Right kidney (tissue), 1 donor: ENCODE data around the gene FOS.
"Not testable (repeated sequence)": the region's sequence is repeated elsewhere in the genome, so short reads cannot be mapped to it uniquely, and the experiment has no call there.

Source experiments
- DNase-seq: peaks from one replicate; pipeline ENCODE4 v3.0.0-alpha.2; 2016

The FOS gene

DNA sequence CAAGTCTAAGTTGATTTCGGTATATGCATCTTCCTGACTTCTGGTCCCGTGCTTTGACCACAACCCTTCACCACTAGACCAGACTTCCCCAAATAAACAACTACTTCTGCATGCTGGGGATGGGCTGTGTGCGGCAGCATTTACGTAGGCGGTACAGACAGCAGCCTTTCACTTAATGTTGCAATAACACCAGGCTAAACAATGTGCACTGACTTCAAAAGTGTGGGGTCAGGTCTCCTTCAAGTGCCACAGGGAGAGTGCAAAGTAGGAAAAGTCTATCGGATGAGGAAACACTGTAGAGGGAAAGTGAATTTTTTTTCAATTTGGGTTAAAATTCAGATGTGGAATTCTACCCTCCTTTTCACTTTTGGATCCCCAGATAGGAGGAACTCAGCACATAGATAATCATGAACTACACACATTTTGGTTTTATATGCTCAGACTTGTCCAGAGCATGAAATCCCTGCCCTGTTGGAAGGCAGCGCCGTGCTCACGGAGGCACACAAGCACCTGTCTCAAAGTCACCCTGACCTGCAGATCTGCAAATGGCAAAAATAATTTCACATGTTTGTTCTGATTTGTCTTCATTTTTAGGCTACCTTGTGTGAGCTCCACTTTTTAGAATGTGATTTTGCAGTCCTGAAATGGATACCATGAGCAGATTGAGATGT lies 3.6 kb upstream of the FOS start:
- no peak for DNase-seq

- DNase-seq, result no peak
Observed at GRCh38 chr14:75275598-75275997, 3.0 kb upstream of the FOS start.

- peak; percentile 88 for DNase-seq
Observed at GRCh38 chr14:75277008-75277814, 1.4 kb upstream of the FOS start.

- peak; percentile 73 for DNase-seq
Observed at GRCh38 chr14:75277815-75278421, 710 bp upstream of the FOS start.

GRCh38 chr14:75279153-75279762 lies 630 bp downstream of the FOS start:
- peak; percentile 79 for DNase-seq

DNA sequence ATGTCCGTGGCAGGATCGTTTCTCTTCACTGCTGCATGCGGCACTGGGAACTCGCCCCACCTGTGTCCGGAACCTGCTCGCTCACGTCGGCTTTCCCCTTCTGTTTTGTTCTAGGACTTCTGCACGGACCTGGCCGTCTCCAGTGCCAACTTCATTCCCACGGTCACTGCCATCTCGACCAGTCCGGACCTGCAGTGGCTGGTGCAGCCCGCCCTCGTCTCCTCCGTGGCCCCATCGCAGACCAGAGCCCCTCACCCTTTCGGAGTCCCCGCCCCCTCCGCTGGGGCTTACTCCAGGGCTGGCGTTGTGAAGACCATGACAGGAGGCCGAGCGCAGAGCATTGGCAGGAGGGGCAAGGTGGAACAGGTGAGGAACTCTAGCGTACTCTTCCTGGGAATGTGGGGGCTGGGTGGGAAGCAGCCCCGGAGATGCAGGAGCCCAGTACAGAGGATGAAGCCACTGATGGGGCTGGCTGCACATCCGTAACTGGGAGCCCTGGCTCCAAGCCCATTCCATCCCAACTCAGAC lies 1.2 kb downstream of the FOS start:
- no peak for DNase-seq

- no peak for DNase-seq
Observed at GRCh38 chr14:75280291-75280830, 1.7 kb downstream of the FOS start.

GRCh38 chr14:75280831-75281653 lies 2.4 kb downstream of the FOS start:
- DNase-seq, result no peak

DNA sequence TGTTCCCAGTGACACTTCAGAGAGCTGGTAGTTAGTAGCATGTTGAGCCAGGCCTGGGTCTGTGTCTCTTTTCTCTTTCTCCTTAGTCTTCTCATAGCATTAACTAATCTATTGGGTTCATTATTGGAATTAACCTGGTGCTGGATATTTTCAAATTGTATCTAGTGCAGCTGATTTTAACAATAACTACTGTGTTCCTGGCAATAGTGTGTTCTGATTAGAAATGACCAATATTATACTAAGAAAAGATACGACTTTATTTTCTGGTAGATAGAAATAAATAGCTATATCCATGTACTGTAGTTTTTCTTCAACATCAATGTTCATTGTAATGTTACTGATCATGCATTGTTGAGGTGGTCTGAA lies 3.0 kb downstream of the FOS start:
- DNase-seq, result no peak

GRCh38 chr14:75282170-75282554 lies 3.5 kb downstream of the FOS start:
- no peak for DNase-seq

- DNase-seq, result not testable (repeated sequence)
Observed at GRCh38 chr14:75282555-75283161, 4.0 kb downstream of the FOS start.

DNA sequence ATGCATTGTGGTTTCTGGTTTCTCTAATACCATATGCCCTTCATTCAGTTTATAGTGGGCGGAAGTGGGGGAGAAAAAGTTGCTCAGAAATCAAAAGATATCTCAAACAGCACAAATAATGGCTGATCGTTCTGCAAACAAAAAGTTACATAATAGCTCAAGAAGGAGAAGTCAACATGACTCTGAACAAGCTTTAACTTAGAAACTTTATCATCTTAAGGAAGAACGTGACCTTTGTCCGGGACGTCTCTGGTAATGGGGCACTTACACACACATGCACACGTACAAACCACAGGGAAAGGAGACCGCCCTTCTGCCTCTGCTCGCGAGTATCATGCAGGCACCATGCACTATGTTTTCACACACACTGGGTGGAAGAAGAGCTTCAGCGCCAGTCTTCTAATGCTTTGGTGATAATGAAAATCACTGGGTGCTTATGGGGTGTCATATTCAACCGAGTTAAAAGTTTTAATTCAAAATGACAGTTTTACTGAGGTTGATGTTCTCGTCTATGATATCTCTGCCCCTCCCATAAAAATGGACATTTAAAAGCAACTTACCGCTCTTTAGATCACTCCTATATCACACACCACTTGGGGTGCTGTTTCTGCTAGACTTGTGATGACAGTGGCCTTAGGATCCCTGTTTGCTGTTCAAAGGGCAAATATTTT lies 4.7 kb downstream of the FOS start:
- no peak for DNase-seq

DNA sequence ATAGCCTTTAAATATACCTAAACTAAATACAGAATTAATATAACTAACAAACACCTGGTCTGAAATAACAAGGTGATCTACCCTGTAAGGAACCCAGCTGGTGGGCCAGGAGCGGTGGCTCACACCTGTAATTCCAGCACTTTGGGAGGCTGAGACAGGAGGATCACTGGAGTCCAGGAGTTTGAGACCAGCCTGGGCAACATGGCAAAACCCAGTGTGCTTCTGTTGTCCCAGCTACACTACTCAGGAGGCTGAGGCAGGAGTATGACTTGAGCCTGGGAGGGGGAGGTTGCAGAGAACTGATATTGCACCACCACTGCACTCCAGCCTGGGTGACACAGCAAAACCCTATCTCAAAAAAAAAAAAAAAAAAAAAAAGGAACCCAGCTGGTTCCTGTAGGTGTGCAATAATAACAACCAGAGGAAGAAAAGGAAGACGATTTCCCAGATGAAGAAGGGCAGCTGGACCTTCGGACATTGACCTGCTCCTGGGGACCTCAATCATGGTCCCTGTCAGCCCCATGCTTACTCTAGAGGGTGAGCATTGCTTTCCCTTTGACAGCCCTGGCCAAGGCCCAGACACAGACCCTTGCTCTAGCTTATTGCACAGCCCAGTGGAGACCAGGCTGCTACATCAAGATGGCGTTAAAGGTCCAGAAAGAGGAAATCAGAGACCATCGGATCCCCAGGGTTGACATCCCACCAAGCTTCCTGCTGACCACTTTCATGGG lies 5.4 kb downstream of the FOS start:
- no peak for DNase-seq

- DNase-seq, result no peak
Observed at GRCh38 chr14:75285331-75285730, 6.7 kb downstream of the FOS start.

GRCh38 chr14:75286313-75286712 lies 7.7 kb downstream of the FOS start:
- DNase-seq, result no peak

DNA sequence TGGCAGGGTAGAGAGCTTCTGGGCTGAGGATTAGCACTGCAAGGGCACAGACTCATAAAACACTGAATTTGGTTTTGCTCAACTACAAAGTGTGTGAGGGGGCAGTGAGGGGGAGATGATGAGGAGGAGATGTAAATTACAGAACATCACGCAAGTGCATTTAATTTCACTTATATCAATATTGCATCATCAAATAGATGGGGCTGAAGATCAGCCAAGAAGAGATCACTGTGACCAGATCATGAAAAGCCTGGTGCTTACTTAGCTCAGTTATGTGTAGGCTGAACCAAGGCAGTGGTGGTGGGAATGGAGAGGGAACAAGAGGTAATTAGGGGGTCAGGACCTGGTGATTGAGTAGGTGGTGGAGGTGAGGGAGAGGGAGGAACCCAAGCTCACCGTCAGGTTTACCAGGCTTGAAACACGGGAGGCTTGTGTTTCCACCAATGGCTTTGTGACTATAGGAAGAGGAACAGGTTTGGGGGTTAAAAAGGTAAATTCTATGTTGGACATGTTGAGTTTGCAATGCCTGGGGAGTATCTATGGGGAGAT lies 11.3 kb downstream of the FOS start:
- no peak for DNase-seq

GRCh38 chr14:75290851-75291250 lies 12.2 kb downstream of the FOS start:
- no peak for DNase-seq

- no peak for DNase-seq
Observed at GRCh38 chr14:75291331-75291730, 12.7 kb downstream of the FOS start.

- no peak for DNase-seq
Observed at GRCh38 chr14:75292101-75292563, 13.5 kb downstream of the FOS start.

GRCh38 chr14:75292886-75293285 lies 14.3 kb downstream of the FOS start:
- no peak for DNase-seq
